Colonic mucosa (tissue), 4 donors: ENCODE measurements around the gene LIPM. TPM values are rescaled to one million over a fixed set of nuclear protein-coding genes. Genes with fewer than 3 reads are reported as not detected.

Experiments
- DNase-seq: peaks from one replicate; pipeline ENCODE4 v3.0.0-alpha.2; 2020
- H3K27ac ChIP-seq: fragments of 200-600 bp; one replicate; pipeline ENCODE4 v1.8.0; 2021
- H3K27me3 ChIP-seq: fragments of 200-600 bp; one replicate; pipeline ENCODE4 v1.8.0; 2021
- H3K36me3 ChIP-seq: fragments of 200-600 bp; one replicate; pipeline ENCODE4 v1.8.0; 2021
- H3K4me1 ChIP-seq: fragments of 200-600 bp; one replicate; pipeline ENCODE4 v1.8.0; 2021; ENCODE audit warnings: mild to moderate bottlenecking
- H3K4me3 ChIP-seq: fragments of 200-600 bp; one replicate; pipeline ENCODE4 v1.8.0; 2021
- H3K9ac ChIP-seq, 2 donors: one replicate each; pipeline ENCODE4 v1.7.0; 2013; ENCODE audit warnings: control low read depth in 2 of 2, low read depth in 2 of 2, low read length in 2 of 2
- H3K9me3 ChIP-seq: fragments of 200-600 bp; one replicate; pipeline ENCODE4 v1.8.0; 2021
- CTCF ChIP-seq: fragments of 200-600 bp; IDR thresholded peaks from one replicate; pipeline ENCODE4 v1.8.0; 2022; ENCODE audit warnings: antibody characterized with exemption, mild to moderate bottlenecking
- intact Hi-C: fragments of 100-400 bp; cut with DNase I; formaldehyde crosslinking; loops from one replicate; pipeline ENCODE4 v1.14.1; 2022
- total RNA-seq, 2 donors: library from RNA; stranded (reverse); fragmentation: NEBNext Ultra II Directional in 1 of 2; extraction: Animal tissue kit (Norgen Biotek cat#: 25700) in 1 of 2; gene quantifications; one replicate each; pipeline ENCODE4 v1.2.1, GENCODE V29; 2021
- donor health status: healthy.
- donor health status: DM: no; HTN: no; CAD: no.
- donor health status: DM: no; HTN: no; CAD: no.

Gene LIPM
- total RNA-seq, 2 donors from 2014 or later = not detected

GRCh38 chr10:88803641-88804040 lies 1.1 kb downstream of the LIPM start:
- no peaks in the 10 kb centered on the region for H3K27me3 ChIP-seq
- H3K36me3 ChIP-seq = no peaks in the 10 kb centered on the region
- intact Hi-C loops = loop anchor here (10.0 kb wide), 1 partner anchor 229 kb away; no protein-coding TSS in a partner anchor
- H3K9ac ChIP-seq = no peak overlapping the region
- H3K4me1 ChIP-seq = no peaks in the 10 kb centered on the region
- no peaks in the 10 kb centered on the region for H3K9me3 ChIP-seq
- no peak overlapping the region for H3K4me3 ChIP-seq
- TF ChIP-seq CTCF = no peak
- DNase-seq = no peak
- no peak overlapping the region for H3K27ac ChIP-seq

GRCh38 chr10:88804083-88804812 lies 1.7 kb downstream of the LIPM start:
- no peak for TF ChIP-seq CTCF
- Histone ChIP-seq H3K9ac (no peak overlapping the region), H3K4me3 (no peak overlapping the region), H3K9me3 (no peaks in the 10 kb centered on the region), H3K4me1 (no peaks in the 10 kb centered on the region), H3K27ac (no peak overlapping the region), H3K27me3 (no peaks in the 10 kb centered on the region), H3K36me3 (no peaks in the 10 kb centered on the region)
- DNase-seq = no peak
- intact Hi-C loops = loop anchor here (10.0 kb wide), 1 partner anchor 229 kb away; no protein-coding TSS in a partner anchor

GRCh38 chr10:88805361-88805760 lies 2.8 kb downstream of the LIPM start:
- Histone ChIP-seq H3K4me3 (no peak overlapping the region), H3K36me3 (no peaks in the 10 kb centered on the region), H3K27ac (no peak overlapping the region), H3K4me1 (no peaks in the 10 kb centered on the region), H3K9me3 (no peaks in the 10 kb centered on the region), H3K27me3 (no peaks in the 10 kb centered on the region), H3K9ac (no peak overlapping the region)
- intact Hi-C loops = loop anchor here (5.0 to 10.0 kb wide), 2 partner anchors 118 to 231 kb away; no protein-coding TSS in a partner anchor
- no peak for DNase-seq
- TF ChIP-seq CTCF = no peak

GRCh38 chr10:88805924-88806323 lies 3.4 kb downstream of the LIPM start:
- intact Hi-C loops = loop anchor here (5.0 to 10.0 kb wide), 2 partner anchors 119 to 231 kb away; no protein-coding TSS in a partner anchor
- no peaks in the 10 kb centered on the region for H3K27me3 ChIP-seq
- no peak overlapping the region for H3K4me3 ChIP-seq
- no peaks in the 10 kb centered on the region for H3K36me3 ChIP-seq
- TF ChIP-seq CTCF = no peak
- no peak overlapping the region for H3K27ac ChIP-seq
- no peak for DNase-seq
- no peak overlapping the region for H3K9ac ChIP-seq
- H3K9me3 ChIP-seq = no peaks in the 10 kb centered on the region
- H3K4me1 ChIP-seq = no peaks in the 10 kb centered on the region

GRCh38 chr10:88809621-88810020 lies 7.1 kb downstream of the LIPM start:
- intact Hi-C loops = loop anchor here (5.0 to 10.0 kb wide), 2 partner anchors 122 to 235 kb away; no protein-coding TSS in a partner anchor
- H3K9me3 ChIP-seq = no peaks in the 10 kb centered on the region
- H3K9ac ChIP-seq = no peak overlapping the region
- H3K27me3 ChIP-seq = no peaks in the 10 kb centered on the region
- H3K4me1 ChIP-seq = no peaks in the 10 kb centered on the region
- H3K27ac ChIP-seq = no peak overlapping the region
- no peak for TF ChIP-seq CTCF
- no peak overlapping the region for H3K4me3 ChIP-seq
- no peak for DNase-seq
- no peaks in the 10 kb centered on the region for H3K36me3 ChIP-seq
